Endodermal cell (in vitro differentiated cells): ENCODE data around the gene ZRSR2. TPM values are rescaled to one million over a fixed set of nuclear protein-coding genes. Genes with fewer than 3 reads are reported as not detected.

ENCODE experiments used
- DNase-seq: peaks from one replicate; pipeline ENCODE4 v3.0.0-alpha.2; 2017
- H3K27ac ChIP-seq: 2 replicates; pipeline ENCODE4 v1.5.1; 2013; ENCODE audit warnings: mild to moderate bottlenecking, low read depth, low read length, moderate library complexity
- H3K27me3 ChIP-seq: 2 replicates; pipeline ENCODE4 v1.6.1; 2013; ENCODE audit warnings: mild to moderate bottlenecking, low read length, moderate library complexity; ENCODE audit not compliant: insufficient read depth, control insufficient read depth, poor library complexity, severe bottlenecking
- H3K36me3 ChIP-seq: 2 replicates; pipeline ENCODE4 v1.7.0; 2013; ENCODE audit warnings: mild to moderate bottlenecking, low read length, moderate library complexity; ENCODE audit not compliant: control insufficient read depth, insufficient read depth
- H3K4me1 ChIP-seq: one replicate; pipeline ENCODE4 v1.7.0; 2013; ENCODE audit warnings: low read length; ENCODE audit not compliant: control insufficient read depth, insufficient read depth
- H3K4me3 ChIP-seq: 2 replicates; pipeline ENCODE4 v1.5.1; 2013; ENCODE audit warnings: mild to moderate bottlenecking, low read length, moderate library complexity
- H3K9ac ChIP-seq: 2 replicates; pipeline ENCODE4 v1.6.1; 2013; ENCODE audit warnings: mild to moderate bottlenecking, low read length, moderate library complexity; ENCODE audit not compliant: poor library complexity, severe bottlenecking; ENCODE audit errors: extremely low read depth
- H3K9me3 ChIP-seq: 2 replicates; pipeline ENCODE4 v1.6.1; 2013; ENCODE audit warnings: mild to moderate bottlenecking, low read length, moderate library complexity; ENCODE audit not compliant: control insufficient read depth
- H3K27ac Mint-ChIP-seq: 2 replicates; pipeline ENCODE4 v1.8.0; 2020; ENCODE audit warnings: mixed read lengths
- H3K27me3 Mint-ChIP-seq: 2 replicates; pipeline ENCODE4 v1.8.0; 2021; ENCODE audit warnings: mild to moderate bottlenecking, mixed read lengths; ENCODE audit not compliant: insufficient read depth
- H3K36me3 Mint-ChIP-seq: 2 replicates; pipeline ENCODE4 v1.8.0; 2020; ENCODE audit warnings: low read depth, mixed read lengths
- H3K4me1 Mint-ChIP-seq: 2 replicates; pipeline ENCODE4 v1.8.0; 2020; ENCODE audit warnings: mixed read lengths
- H3K4me3 Mint-ChIP-seq: 2 replicates; pipeline ENCODE4 v1.8.0; 2020; ENCODE audit warnings: mild to moderate bottlenecking, moderate library complexity, mixed read lengths
- H3K9me3 Mint-ChIP-seq: 2 replicates; pipeline ENCODE4 v1.8.0; 2020; ENCODE audit warnings: mild to moderate bottlenecking, mixed read lengths
- CTCF ChIP-seq: fragments of 200-600 bp; sonication (generic); conservative IDR thresholded peaks from 2 replicates; pipeline ENCODE4 v1.5.0; 2021; ENCODE audit warnings: antibody characterized with exemption, mild to moderate bottlenecking
- WGBS, 2 experiments: methylation state at CpG; one replicate each; pipeline versions ENCODE4 v1.1.5 to v1.1.7; 2013; ENCODE audit warnings: missing lambda C conversion rate in 2 of 2, mixed read lengths in 1 of 2; ENCODE audit not compliant: insufficient coverage in 1 of 2, insufficient read length in 1 of 2; 5-methylcytosine and 5-hydroxymethylcytosine counted together
- total RNA-seq, 2 donors: library from RNA; stranded (reverse); fragmentation: NEBNext Ultra II Directional in 1 of 2; extraction: Animal tissue kit (Norgen Biotek cat#: 25700) in 1 of 2; gene quantifications; 2 replicates in 1 of 2; 3 replicates in 1 of 2; pipeline ENCODE4 v1.2.1, GENCODE V29; 2021

Gene ZRSR2
- total RNA-seq, 2 donors from 2014 or later, result 7.3 to 18.1 TPM

GRCh38 chrX:15869695-15870094 lies 79.4 kb downstream of the ZRSR2 start:
- no peak overlapping the region for H3K4me3 ChIP-seq
- no peaks in the 10 kb centered on the region for H3K4me1 ChIP-seq
- no peak for DNase-seq
- WGBS, 2 experiments, result 93% methylated on average over 4 of the region's 4 CpGs; no CpG with 5 or more reads in 1 of the 2 experiments
- no peaks in the 10 kb centered on the region for H3K9me3 Mint-ChIP-seq
- H3K4me1 Mint-ChIP-seq, result peaks cover 5% of the 10 kb centered on the region
- H3K9me3 ChIP-seq, result no peaks in the 10 kb centered on the region
- H3K36me3 Mint-ChIP-seq, result no peaks in the 10 kb centered on the region
- H3K27me3 ChIP-seq, result no peaks in the 10 kb centered on the region
- no peak overlapping the region for H3K9ac ChIP-seq
- peaks cover 16% of the 10 kb centered on the region for H3K27me3 Mint-ChIP-seq
- TF ChIP-seq CTCF, result no peak
- H3K27ac ChIP-seq, result no peak overlapping the region
- no peak overlapping the region for H3K4me3 Mint-ChIP-seq
- no peak overlapping the region for H3K27ac Mint-ChIP-seq
- no peaks in the 10 kb centered on the region for H3K36me3 ChIP-seq

GRCh38 chrX:15870310-15870709 lies 80.0 kb downstream of the ZRSR2 start:
- peaks cover 16% of the 10 kb centered on the region for H3K27me3 Mint-ChIP-seq
- WGBS, 2 experiments, result 85 to 86% methylated on average over 3 to 4 of the region's 4 CpGs
- no peak for TF ChIP-seq CTCF
- Histone ChIP-seq H3K4me1 (no peaks in the 10 kb centered on the region), H3K9ac (no peak overlapping the region), H3K27ac (no peak overlapping the region), H3K9me3 (no peaks in the 10 kb centered on the region), H3K27me3 (no peaks in the 10 kb centered on the region), H3K36me3 (no peaks in the 10 kb centered on the region), H3K4me3 (no peak overlapping the region)
- peaks cover 10% of the 10 kb centered on the region for H3K4me1 Mint-ChIP-seq
- H3K4me3 Mint-ChIP-seq, result no peak overlapping the region
- no peaks in the 10 kb centered on the region for H3K36me3 Mint-ChIP-seq
- DNase-seq, result no peak
- no peaks in the 10 kb centered on the region for H3K9me3 Mint-ChIP-seq
- H3K27ac Mint-ChIP-seq, result no peak overlapping the region

Other genes with a start within 250 kb of the ZRSR2 start
- gene ACE2, start 189.5 kb upstream of the ZRSR2 start, total RNA-seq, result 1 to 10 TPM in 1 of 2 donors, under 1 TPM in 1; 0.33 to 2.7 TPM
- 1 to 10 TPM; 1.8 to 8.5 TPM for gene CLTRN, start 125.7 kb upstream of the ZRSR2 start, total RNA-seq
- gene CA5B, start 52.2 kb upstream of the ZRSR2 start, total RNA-seq, result 10 to 100 TPM; 14.0 to 31.7 TPM
- gene AP1S2, start 64.3 kb downstream of the ZRSR2 start, total RNA-seq, result 100 to 1,000 TPM; 133 to 220 TPM